Liver (tissue), 9 donors: ENCODE measurements around the gene PPHLN1. TPM values are rescaled to one million over a fixed set of nuclear protein-coding genes. Genes with fewer than 3 reads are reported as not detected.

Source experiments
- DNase-seq: peaks from one replicate; pipeline ENCODE4 v3.0.0-alpha.2; 2017; ENCODE audit warnings: low spot score
- H3K27ac ChIP-seq, 2 donors: one replicate each; pipeline ENCODE4 v1.7.0; 2013; ENCODE audit warnings: inconsistent platforms in 2 of 2, low read length in 2 of 2, control low read depth in 1 of 2, low read depth in 1 of 2, mild to moderate bottlenecking in 1 of 2
- H3K27me3 ChIP-seq, 4 donors: one replicate each; pipeline versions ENCODE4 v1.6.1 to v1.7.0; 2013; ENCODE audit warnings: low read length in 3 of 4, inconsistent platforms in 1 of 4, mild to moderate bottlenecking in 1 of 4, moderate library complexity in 1 of 4; ENCODE audit not compliant: control insufficient read depth in 4 of 4, insufficient read depth in 4 of 4
- H3K36me3 ChIP-seq, 4 donors: one replicate each; pipeline versions ENCODE4 v1.6.1 to v1.7.0; 2013; ENCODE audit warnings: low read length in 3 of 4, mild to moderate bottlenecking in 3 of 4, low read depth in 1 of 4, moderate library complexity in 1 of 4; ENCODE audit not compliant: control insufficient read depth in 4 of 4, insufficient read depth in 3 of 4
- H3K4me1 ChIP-seq, 4 donors: one replicate each; pipeline versions ENCODE4 v1.6.1 to v1.7.0; 2013; ENCODE audit warnings: low read length in 3 of 4, mild to moderate bottlenecking in 3 of 4, moderate library complexity in 1 of 4; ENCODE audit not compliant: control insufficient read depth in 4 of 4, insufficient read depth in 4 of 4
- H3K4me3 ChIP-seq, 3 donors: one replicate each; pipeline versions ENCODE4 v1.6.1 to v1.7.0; 2013; ENCODE audit warnings: low read length in 3 of 3, control low read depth in 1 of 3, low read depth in 1 of 3, mild to moderate bottlenecking in 1 of 3
- H3K9ac ChIP-seq, 2 donors: one replicate each; pipeline ENCODE4 v1.7.0; 2013; ENCODE audit warnings: low read length in 2 of 2, mild to moderate bottlenecking in 2 of 2, moderate library complexity in 2 of 2, control low read depth in 1 of 2, low read depth in 1 of 2
- H3K9me3 ChIP-seq, 4 donors: one replicate each; pipeline versions ENCODE4 v1.6.1 to v1.7.0; 2013; ENCODE audit warnings: low read length in 3 of 4; ENCODE audit not compliant: control insufficient read depth in 4 of 4
- EGR1 ChIP-seq, 2 donors: IDR thresholded peaks; 2 replicates each; pipeline ENCODE4 v1.6.1; 2016 to 2018; ENCODE audit warnings: antibody characterized with exemption in 2 of 2, low read depth in 2 of 2
- FOXA1 ChIP-seq: IDR thresholded peaks from 2 replicates; pipeline ENCODE4 v1.6.1; 2016; ENCODE audit warnings: antibody characterized with exemption
- FOXA2 ChIP-seq: IDR thresholded peaks from 2 replicates; pipeline ENCODE4 v1.6.1; 2016; ENCODE audit warnings: antibody characterized with exemption
- GABPA ChIP-seq, 2 donors: IDR thresholded peaks in 1 of 2; conservative IDR thresholded peaks in 1 of 2; 2 replicates each; pipeline ENCODE4 v1.6.1; 2016; ENCODE audit warnings: antibody characterized with exemption in 2 of 2, mild to moderate bottlenecking in 1 of 2, moderate library complexity in 1 of 2
- HNF4G ChIP-seq: IDR thresholded peaks from 2 replicates; pipeline ENCODE4 v1.6.1; 2016; ENCODE audit warnings: antibody characterized with exemption
- NR2F2 ChIP-seq: IDR thresholded peaks from 2 replicates; pipeline ENCODE4 v1.6.1; 2016; ENCODE audit warnings: antibody characterized with exemption
- RAD21 ChIP-seq, 2 donors: IDR thresholded peaks; 2 replicates each; pipeline ENCODE4 v1.6.1; 2016; ENCODE audit warnings: antibody characterized with exemption in 2 of 2, mild to moderate bottlenecking in 2 of 2
- REST ChIP-seq: IDR thresholded peaks from 2 replicates; pipeline ENCODE4 v1.6.1; 2016; ENCODE audit warnings: antibody characterized with exemption, mild to moderate bottlenecking
- RXRA ChIP-seq, 2 donors: IDR thresholded peaks; 2 replicates each; pipeline ENCODE4 v1.6.1; 2017 to 2018; ENCODE audit warnings: antibody characterized with exemption in 2 of 2, mild to moderate bottlenecking in 1 of 2
- SP1 ChIP-seq: IDR thresholded peaks from 2 replicates; pipeline ENCODE4 v1.6.1; 2018; ENCODE audit warnings: antibody characterized with exemption, mild to moderate bottlenecking
- TAF1 ChIP-seq: conservative IDR thresholded peaks from 2 replicates; pipeline ENCODE4 v1.6.1; 2016; ENCODE audit warnings: antibody characterized with exemption, mild to moderate bottlenecking
- YY1 ChIP-seq: IDR thresholded peaks from 2 replicates; pipeline ENCODE4 v1.6.1; 2016; ENCODE audit warnings: antibody characterized with exemption, mild to moderate bottlenecking
- ZBTB33 ChIP-seq: IDR thresholded peaks from 2 replicates; pipeline ENCODE4 v1.6.1; 2016; ENCODE audit warnings: antibody characterized with exemption
- WGBS: extraction: QIAGEN DNeasy Blood & Tissue Kit; methylation state at CpG from one replicate; pipeline ENCODE4 v1.1.7; 2013; 5-methylcytosine and 5-hydroxymethylcytosine counted together
- polyA plus RNA-seq, 2 donors: library from polyadenylated mRNA; stranded (reverse) in 1 of 2; unstranded in 1 of 2; fragments of 200-250 nt in 1 of 2; fragments of >200 nt in 1 of 2; fragmentation: Nextera tagmentation in 1 of 2; extraction: Ambion mirVana in 1 of 2; gene quantifications; one replicate each; pipeline versions ENCODE4 v1.2.1 to v1.2.3, GENCODE V29; 2013 to 2015
- total RNA-seq, 2 donors: library from RNA; depleted of rRNA; stranded (reverse); fragments of >200 nt; gene quantifications; one replicate each; pipeline ENCODE4 v1.2.3, GENCODE V29; 2014
- TF ChIP-seq, protein P1 (sequence below): fragments of 150-350 bp; IDR thresholded peaks from 2 replicates; pipeline ENCODE4 v1.5.1; 2017; ENCODE audit warnings: improper control_type of control experiment, low read depth, low read length; ENCODE audit not compliant: missing input control
- TF ChIP-seq, protein P2 (sequence below): IDR thresholded peaks from 2 replicates; pipeline ENCODE4 v1.6.1; 2016; ENCODE audit warnings: antibody characterized with exemption
- TF ChIP-seq, protein P3 (sequence below): IDR thresholded peaks from 2 replicates; pipeline ENCODE4 v1.6.1; 2016; ENCODE audit warnings: antibody characterized with exemption
- donor health status: healthy.
- donor health status: healthy.
- donor health status: healthy.
- donor health status: healthy.
- donor health status: healthy.

PPHLN1 gene
- total and polyA plus RNA-seq, 4 donors, result 11.6 to 40.3 (median 27.7) TPM

- Histone ChIP-seq H3K27ac (no peak overlapping the region), H3K4me1 (no peaks in the 10 kb centered on the region), H3K9me3 (no peaks in the 10 kb centered on the region), H3K4me3 (no peak overlapping the region), H3K27me3 (no peaks in the 10 kb centered on the region), H3K36me3 (no peaks in the 10 kb centered on the region), H3K9ac (no peak overlapping the region)
- 65% methylated on average over 9 of the region's 9 CpGs for WGBS
- TF ChIP-seq, protein P1, sequence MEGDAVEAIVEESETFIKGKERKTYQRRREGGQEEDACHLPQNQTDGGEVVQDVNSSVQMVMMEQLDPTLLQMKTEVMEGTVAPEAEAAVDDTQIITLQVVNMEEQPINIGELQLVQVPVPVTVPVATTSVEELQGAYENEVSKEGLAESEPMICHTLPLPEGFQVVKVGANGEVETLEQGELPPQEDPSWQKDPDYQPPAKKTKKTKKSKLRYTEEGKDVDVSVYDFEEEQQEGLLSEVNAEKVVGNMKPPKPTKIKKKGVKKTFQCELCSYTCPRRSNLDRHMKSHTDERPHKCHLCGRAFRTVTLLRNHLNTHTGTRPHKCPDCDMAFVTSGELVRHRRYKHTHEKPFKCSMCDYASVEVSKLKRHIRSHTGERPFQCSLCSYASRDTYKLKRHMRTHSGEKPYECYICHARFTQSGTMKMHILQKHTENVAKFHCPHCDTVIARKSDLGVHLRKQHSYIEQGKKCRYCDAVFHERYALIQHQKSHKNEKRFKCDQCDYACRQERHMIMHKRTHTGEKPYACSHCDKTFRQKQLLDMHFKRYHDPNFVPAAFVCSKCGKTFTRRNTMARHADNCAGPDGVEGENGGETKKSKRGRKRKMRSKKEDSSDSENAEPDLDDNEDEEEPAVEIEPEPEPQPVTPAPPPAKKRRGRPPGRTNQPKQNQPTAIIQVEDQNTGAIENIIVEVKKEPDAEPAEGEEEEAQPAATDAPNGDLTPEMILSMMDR, result no peak
- TF ChIP-seq, protein P2, sequence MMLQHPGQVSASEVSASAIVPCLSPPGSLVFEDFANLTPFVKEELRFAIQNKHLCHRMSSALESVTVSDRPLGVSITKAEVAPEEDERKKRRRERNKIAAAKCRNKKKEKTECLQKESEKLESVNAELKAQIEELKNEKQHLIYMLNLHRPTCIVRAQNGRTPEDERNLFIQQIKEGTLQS, result no peak
- TF ChIP-seq, protein P3, sequence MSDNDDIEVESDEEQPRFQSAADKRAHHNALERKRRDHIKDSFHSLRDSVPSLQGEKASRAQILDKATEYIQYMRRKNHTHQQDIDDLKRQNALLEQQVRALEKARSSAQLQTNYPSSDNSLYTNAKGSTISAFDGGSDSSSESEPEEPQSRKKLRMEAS, result no peak
- TF ChIP-seq TAF1 (no peak), YY1 (no peak), SP1 (no peak), EGR1 (IDR thresholded peaks at IDR 0.05; ENCODE audit: low read depth in 2 of 2) (no peak), RXRA (IDR thresholded peaks at IDR 0.05) (no peak), REST (no peak)
- no peak for DNase-seq
Observed at GRCh38 chr12:42288544-42288943, 37.4 kb upstream of the PPHLN1 start.

GRCh38 chr12:42291680-42292079 is 34.3 kb upstream of the PPHLN1 start:
- H3K27me3 ChIP-seq, result no peaks in the 10 kb centered on the region
- no peak for TF ChIP-seq FOXA1
- TF ChIP-seq SP1, result no peak
- no peak for TF ChIP-seq TAF1
- no peak for TF ChIP-seq NR2F2
- TF ChIP-seq RAD21 (IDR thresholded peaks at IDR 0.05), result no peak
- TF ChIP-seq, protein P1, result no peak
- no peak for TF ChIP-seq ZBTB33
- no peak for TF ChIP-seq RXRA (IDR thresholded peaks at IDR 0.05)
- TF ChIP-seq EGR1 (IDR thresholded peaks at IDR 0.05; ENCODE audit: low read depth in 2 of 2), result no peak
- TF ChIP-seq, protein P3, result no peak
- TF ChIP-seq HNF4G, result no peak
- no peak for TF ChIP-seq REST
- no peak for TF ChIP-seq YY1
- no peak for TF ChIP-seq FOXA2
- TF ChIP-seq, protein P2, result no peak
- no peak for TF ChIP-seq GABPA (IDR thresholded peaks at IDR 0.05 in 1 of 2, conservative IDR thresholded peaks at IDR 0.05 in 1 of 2)

More at GRCh38 chr12:42291680-42292079, 34.3 kb upstream of the PPHLN1 start:
- Histone ChIP-seq H3K4me3 (no peak overlapping the region), H3K9me3 (no peaks in the 10 kb centered on the region), H3K9ac (no peak overlapping the region), H3K36me3 (no peaks in the 10 kb centered on the region), H3K27ac (no peak overlapping the region), H3K4me1 (no peaks in the 10 kb centered on the region)
- no peak for DNase-seq
- WGBS, result 85% methylated on average over 2 of the region's 2 CpGs
